ENCODE data around the gene FSTL4.
A peak's percentile ranks its signal among the peaks of the same experiment; 100 is the strongest.

Gene FSTL4

GRCh38 chr5:133425222-133425621, 187.1 kb downstream of the FSTL4 start:
- H3K36me3 Mint-ChIP-seq (ENCODE audit: low read depth), result no peaks in the 10 kb centered on the region
- H3K27ac Mint-ChIP-seq, result no peak overlapping the region
- peaks cover 10% of the 10 kb centered on the region for H3K4me1 Mint-ChIP-seq
- no peaks in the 10 kb centered on the region for H3K9me3 Mint-ChIP-seq
- DNase-seq, result no peak
- H3K27me3 Mint-ChIP-seq, result peaks cover 18% of the 10 kb centered on the region
- H3K4me3 Mint-ChIP-seq, result no peak overlapping the region
- ATAC-seq, result no peak

GRCh38 chr5:133423618-133424282, 188.6 kb downstream of the FSTL4 start:
- H3K9me3 Mint-ChIP-seq, result no peaks in the 10 kb centered on the region
- H3K4me3 Mint-ChIP-seq, result peak overlapping the region; percentile 16
- H3K27ac Mint-ChIP-seq, result peak overlapping the region; percentile 66
- DNase-seq, result peak; percentile 79
- peaks cover 18% of the 10 kb centered on the region for H3K27me3 Mint-ChIP-seq
- H3K4me1 Mint-ChIP-seq, result peaks cover 10% of the 10 kb centered on the region
- peak; percentile 93 for ATAC-seq
- no peaks in the 10 kb centered on the region for H3K36me3 Mint-ChIP-seq (ENCODE audit: low read depth)

GRCh38 chr5:133423011-133423617, 189.2 kb downstream of the FSTL4 start:
- Mint-ChIP-seq H3K36me3 (ENCODE audit: low read depth) (no peaks in the 10 kb centered on the region), H3K4me1 (peaks cover 10% of the 10 kb centered on the region), H3K4me3 (no peak overlapping the region), H3K9me3 (no peaks in the 10 kb centered on the region), H3K27me3 (peaks cover 21% of the 10 kb centered on the region), H3K27ac (peak overlapping the region; percentile 66)
- ATAC-seq (no peak), DNase-seq (no peak)

- DNase-seq (no peak), ATAC-seq (no peak)
- Mint-ChIP-seq H3K4me3 (no peak overlapping the region), H3K36me3 (ENCODE audit: low read depth) (no peaks in the 10 kb centered on the region), H3K4me1 (peaks cover 10% of the 10 kb centered on the region), H3K27me3 (peaks cover 26% of the 10 kb centered on the region), H3K27ac (no peak overlapping the region), H3K9me3 (no peaks in the 10 kb centered on the region)
These were observed 190.5 kb downstream of the FSTL4 start for GRCh38 chr5:133421806-133422205.

- Mint-ChIP-seq H3K4me1 (peaks cover 10% of the 10 kb centered on the region), H3K9me3 (no peaks in the 10 kb centered on the region), H3K27ac (no peak overlapping the region), H3K27me3 (peaks cover 23% of the 10 kb centered on the region), H3K36me3 (ENCODE audit: low read depth) (no peaks in the 10 kb centered on the region), H3K4me3 (no peak overlapping the region)
- DNase-seq (peak; percentile 35), ATAC-seq (no peak)
These were observed 190.9 kb downstream of the FSTL4 start for GRCh38 chr5:133421394-133421793.

- Mint-ChIP-seq H3K9me3 (no peaks in the 10 kb centered on the region), H3K27ac (no peak overlapping the region), H3K36me3 (ENCODE audit: low read depth) (no peaks in the 10 kb centered on the region), H3K27me3 (peaks cover 27% of the 10 kb centered on the region), H3K4me1 (peaks cover 10% of the 10 kb centered on the region), H3K4me3 (no peak overlapping the region)
- DNase-seq (no peak), ATAC-seq (no peak)
These were observed 191.7 kb downstream of the FSTL4 start for GRCh38 chr5:133420440-133421301.

GRCh38 chr5:133415906-133416305, 196.4 kb downstream of the FSTL4 start:
- no peak for ATAC-seq
- Mint-ChIP-seq H3K4me3 (no peak overlapping the region), H3K9me3 (no peaks in the 10 kb centered on the region), H3K27ac (no peak overlapping the region), H3K36me3 (ENCODE audit: low read depth) (no peaks in the 10 kb centered on the region), H3K4me1 (no peaks in the 10 kb centered on the region), H3K27me3 (peaks cover 36% of the 10 kb centered on the region)
- no peak for DNase-seq

- H3K36me3 Mint-ChIP-seq (ENCODE audit: low read depth), result no peaks in the 10 kb centered on the region
- no peaks in the 10 kb centered on the region for H3K9me3 Mint-ChIP-seq
- ATAC-seq, result no peak
- H3K27me3 Mint-ChIP-seq, result peaks cover 36% of the 10 kb centered on the region
- H3K27ac Mint-ChIP-seq, result no peak overlapping the region
- H3K4me1 Mint-ChIP-seq, result no peaks in the 10 kb centered on the region
- no peak overlapping the region for H3K4me3 Mint-ChIP-seq
- no peak for DNase-seq
These were observed 196.8 kb downstream of the FSTL4 start for GRCh38 chr5:133415506-133415905.

- no peaks in the 10 kb centered on the region for H3K4me1 Mint-ChIP-seq
- peaks cover 36% of the 10 kb centered on the region for H3K27me3 Mint-ChIP-seq
- H3K4me3 Mint-ChIP-seq, result no peak overlapping the region
These were observed 199.7 kb downstream of the FSTL4 start for GRCh38 chr5:133412661-133413060.

GRCh38 chr5:133410335-133410828, 202.0 kb downstream of the FSTL4 start:
- Mint-ChIP-seq H3K27ac (no peak overlapping the region), H3K9me3 (no peaks in the 10 kb centered on the region), H3K27me3 (peaks cover 26% of the 10 kb centered on the region), H3K36me3 (ENCODE audit: low read depth) (no peaks in the 10 kb centered on the region), H3K4me3 (no peak overlapping the region), H3K4me1 (no peaks in the 10 kb centered on the region)
- ATAC-seq, result no peak
- no peak for DNase-seq

More at GRCh38 chr5:133412661-133413060, 199.7 kb downstream of the FSTL4 start:
- Mint-ChIP-seq H3K36me3 (ENCODE audit: low read depth) (no peaks in the 10 kb centered on the region), H3K9me3 (no peaks in the 10 kb centered on the region), H3K27ac (no peak overlapping the region)
- DNase-seq, result no peak
- ATAC-seq, result no peak

- ATAC-seq (peak; percentile 57), DNase-seq (no peak)
- Mint-ChIP-seq H3K4me3 (no peak overlapping the region), H3K9me3 (no peaks in the 10 kb centered on the region), H3K36me3 (ENCODE audit: low read depth) (no peaks in the 10 kb centered on the region), H3K4me1 (peaks cover 3% of the 10 kb centered on the region), H3K27ac (no peak overlapping the region), H3K27me3 (peaks cover 21% of the 10 kb centered on the region)
These were observed 203.1 kb downstream of the FSTL4 start for GRCh38 chr5:133409210-133409674.

GRCh38 chr5:133408322-133408721, 204.0 kb downstream of the FSTL4 start:
- ATAC-seq, result no peak
- peaks cover 18% of the 10 kb centered on the region for H3K27me3 Mint-ChIP-seq
- no peak overlapping the region for H3K27ac Mint-ChIP-seq
- H3K4me3 Mint-ChIP-seq, result no peak overlapping the region
- no peaks in the 10 kb centered on the region for H3K36me3 Mint-ChIP-seq (ENCODE audit: low read depth)
- DNase-seq, result no peak
- peaks cover 3% of the 10 kb centered on the region for H3K4me1 Mint-ChIP-seq
- H3K9me3 Mint-ChIP-seq, result no peaks in the 10 kb centered on the region

- Mint-ChIP-seq H3K36me3 (ENCODE audit: low read depth) (no peaks in the 10 kb centered on the region), H3K4me1 (peaks cover 3% of the 10 kb centered on the region), H3K27me3 (peaks cover 14% of the 10 kb centered on the region), H3K9me3 (no peaks in the 10 kb centered on the region), H3K4me3 (no peak overlapping the region), H3K27ac (no peak overlapping the region)
- no peak for DNase-seq
- no peak for ATAC-seq
These were observed 205.2 kb downstream of the FSTL4 start for GRCh38 chr5:133406977-133407632.
